T-helper 2 cell treated with Interferon-gamma antibody and Interleukin-4, amounts not matched to agents 100 ng/mL and 5 ng/mL, for 36 hours (primary cell): ENCODE data around the gene TIMM44. TPM values are rescaled to one million over a fixed set of nuclear protein-coding genes. Genes with fewer than 3 reads are reported as not detected.
"Not testable (repeated sequence)": the region's sequence is repeated elsewhere in the genome, so short reads cannot be mapped to it uniquely, and the experiment has no call there.

Experiments
- intact Hi-C: fragments of 100-400 bp; cut with micrococcal nuclease; formaldehyde crosslinking; loops from one replicate; pipeline ENCODE4 v1.15.1; 2023
- total RNA-seq: library from RNA; stranded (reverse); gene quantifications from 2 replicates; pipeline ENCODE4 v1.2.3, GENCODE V29; 2022

TIMM44 gene
- total RNA-seq, 1 donor from 2014 or later, result 60.6 TPM

GRCh38 chr19:7926727-7927604 lies 16.5 kb downstream of the TIMM44 start:
- intact Hi-C loops, result loop anchor here (5.0 to 10.0 kb wide), 3 partner anchors 75 to 1868 kb away; partner anchors contain the start of gene RAB11B

GRCh38 chr19:7926021-7926726 lies 17.3 kb downstream of the TIMM44 start, which contains the start of gene CTXN1:
TSS of gene CTXN1 (minus strand) at chr19:7926135. CDS start at chr19:7925538, 597 bp downstream.
- intact Hi-C loops, result loop anchor here (5.0 to 10.0 kb wide), 3 partner anchors 76 to 1869 kb away; partner anchors contain the start of gene RAB11B

GRCh38 chr19:7925171-7925851 lies 18.2 kb downstream of the TIMM44 start:
- intact Hi-C loops, result loop anchor here (5.0 to 10.0 kb wide), 3 partner anchors 77 to 1869 kb away; partner anchors contain the start of gene RAB11B

- intact Hi-C loops, result loop anchor here (5.0 to 10.0 kb wide), 3 partner anchors 78 to 1870 kb away; partner anchors contain the start of gene RAB11B
These were observed 18.8 kb downstream of the TIMM44 start for GRCh38 chr19:7924651-7925170.

- intact Hi-C loops, result loop anchor here (10.0 kb wide), 2 partner anchors 471 to 1871 kb away; partner anchors contain the start of gene RAB11B
These were observed 19.2 kb downstream of the TIMM44 start for GRCh38 chr19:7924241-7924640.

GRCh38 chr19:7923295-7924191 lies 19.9 kb downstream of the TIMM44 start:
- intact Hi-C loops, result loop anchor here (10.0 kb wide), 2 partner anchors 471 to 1871 kb away; partner anchors contain the start of gene RAB11B

GRCh38 chr19:7922836-7923195 lies 20.6 kb downstream of the TIMM44 start:
- intact Hi-C loops, result loop anchor here (10.0 kb wide), 2 partner anchors 472 to 1872 kb away; partner anchors contain the start of gene RAB11B

- intact Hi-C loops, result loop anchor here (1.0 to 10.0 kb wide), 3 partner anchors 60 to 1873 kb away; partner anchors contain the start of gene RAB11B
These were observed 21.3 kb downstream of the TIMM44 start for GRCh38 chr19:7921967-7922835.

GRCh38 chr19:7921302-7921966 lies 22.0 kb downstream of the TIMM44 start:
- intact Hi-C loops, result loop anchor here (1.0 to 10.0 kb wide), 3 partner anchors 59 to 1873 kb away; partner anchors contain the start of gene RAB11B

- intact Hi-C loops, result loop anchor here (1.0 to 10.0 kb wide), 6 partner anchors 17 to 1874 kb away; partner anchors contain the start of genes MAP2K7, RAB11B and TIMM44
These were observed 22.8 kb downstream of the TIMM44 start for GRCh38 chr19:7920519-7921301.

GRCh38 chr19:7919610-7920518 lies 23.6 kb downstream of the TIMM44 start, which contains the start of gene SNAPC2:
TSS of gene SNAPC2 (plus strand) at chr19:7920338. CDS start at chr19:7920367, 29 bp downstream.
- intact Hi-C loops, result loop anchor here (1.0 to 10.0 kb wide), 5 partner anchors 17 to 1875 kb away; partner anchors contain the start of genes MAP2K7, RAB11B and TIMM44

- intact Hi-C loops, result no loop called here
These were observed 24.6 kb downstream of the TIMM44 start for GRCh38 chr19:7918615-7919421.

GRCh38 chr19:7918062-7918614 lies 25.3 kb downstream of the TIMM44 start:
- intact Hi-C loops, result not testable (repeated sequence)

GRCh38 chr19:7917267-7918061 lies 26.0 kb downstream of the TIMM44 start:
- intact Hi-C loops, result no loop called here
